IPS-18c (cell line): ENCODE results near the gene CLEC4G.
A peak's percentile ranks its signal among the peaks of the same experiment; 100 is the strongest.

ENCODE experiments used
- H3K4me3 ChIP-seq: 2 replicates; pipeline ENCODE4 v1.7.0; 2013; ENCODE audit warnings: low read depth, mild to moderate bottlenecking, low read length, moderate library complexity; ENCODE audit not compliant: insufficient read depth
- H3K9me3 ChIP-seq: one replicate; pipeline ENCODE4 v1.6.1; 2013; ENCODE audit warnings: mild to moderate bottlenecking, low read length, moderate library complexity; ENCODE audit not compliant: control insufficient read depth, insufficient read depth

CLEC4G gene

DNA sequence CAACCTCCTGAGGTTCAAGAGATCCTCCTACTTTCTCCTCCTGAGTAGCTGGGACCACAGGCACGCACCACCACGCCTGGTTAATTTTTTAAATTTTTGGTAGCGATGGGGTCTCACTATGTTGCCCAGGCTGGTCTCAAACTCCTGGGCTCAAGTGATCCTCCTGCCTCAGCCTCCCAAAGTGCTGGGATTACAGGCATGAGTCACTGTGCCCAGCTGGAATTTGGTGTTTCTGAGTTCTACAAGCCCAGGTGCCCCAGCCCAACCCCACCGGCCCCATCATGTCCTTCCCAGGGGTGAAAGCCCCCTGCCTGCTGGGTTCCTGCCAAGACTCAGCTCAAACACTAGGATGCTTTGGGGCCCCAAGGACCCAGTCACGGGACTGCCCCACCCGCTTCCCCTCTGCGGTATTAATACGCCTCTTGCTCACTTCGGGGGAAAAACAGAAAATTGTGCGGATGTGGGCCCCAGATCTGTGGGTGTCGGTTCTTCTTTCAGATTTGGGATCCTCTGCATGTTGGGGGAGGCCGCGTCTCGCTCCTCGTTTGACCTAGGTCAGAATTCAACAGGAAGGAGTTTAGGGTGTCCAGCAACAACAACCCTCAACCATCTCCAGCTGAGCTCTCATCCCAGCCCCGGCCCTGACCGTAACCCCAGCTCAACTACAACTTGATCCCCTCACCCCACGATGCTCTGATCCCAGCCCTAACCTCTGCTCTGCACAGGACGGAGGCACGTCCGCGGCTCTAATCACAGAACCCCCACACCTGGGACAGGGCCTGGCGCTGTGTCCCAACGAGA, 26.3 kb downstream of the CLEC4G start:
- Histone ChIP-seq H3K4me3 (no peak overlapping the region), H3K9me3 (no peaks in the 10 kb centered on the region)

GRCh38 chr19:7704280-7705060, 27.4 kb downstream of the CLEC4G start:
- no peak overlapping the region for H3K4me3 ChIP-seq
- no peaks in the 10 kb centered on the region for H3K9me3 ChIP-seq

- H3K4me3 ChIP-seq = no peak overlapping the region
- no peaks in the 10 kb centered on the region for H3K9me3 ChIP-seq
Measured at GRCh38 chr19:7703332-7703731, 28.6 kb downstream of the CLEC4G start.

DNA sequence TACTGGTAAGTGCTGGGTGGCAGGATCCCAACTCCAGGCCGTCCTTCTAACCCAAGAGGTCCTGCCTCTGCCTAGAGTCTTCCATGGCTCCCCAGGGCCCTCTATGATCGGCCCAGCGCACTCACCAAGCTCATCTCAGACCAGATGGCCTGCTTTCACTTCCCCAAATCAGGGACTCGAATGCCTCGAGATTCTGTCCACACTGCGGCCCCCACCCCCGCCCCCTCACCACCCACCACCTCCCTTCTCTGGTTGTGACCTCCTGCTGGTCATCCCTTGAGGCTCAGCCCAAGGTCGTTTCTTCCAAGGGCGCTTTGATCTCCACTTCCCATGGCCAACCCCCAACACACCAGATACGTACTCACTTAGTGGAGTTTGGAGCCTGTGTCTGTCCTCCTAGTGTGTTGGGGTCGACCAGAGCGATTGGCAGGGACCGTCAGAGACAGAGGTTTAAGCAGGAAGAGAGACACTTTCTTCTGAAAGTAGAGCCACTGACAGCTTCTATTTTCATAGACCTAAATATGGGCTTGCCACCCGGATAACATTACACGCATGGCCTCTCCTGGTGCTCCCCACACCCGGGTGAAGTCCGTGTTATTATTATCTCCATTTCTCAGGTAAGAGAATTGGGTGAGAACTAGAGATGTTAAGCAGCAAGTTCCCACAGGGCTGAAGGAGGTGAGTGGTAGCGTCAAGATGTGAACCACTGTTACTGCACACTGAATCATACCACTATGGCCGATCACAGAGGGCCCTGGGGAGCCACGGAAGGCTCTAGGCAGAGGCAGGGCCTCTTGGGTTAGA, 30.1 kb downstream of the CLEC4G start, which contains the start of gene FCER2:
Gene FCER2 (minus strand): TSS at position 478 of the 804 bp plus-strand sequence. CDS start 2,371 bp downstream, outside the sequence.
- no peak within 1 kb of the TSS for H3K4me3 ChIP-seq

DNA sequence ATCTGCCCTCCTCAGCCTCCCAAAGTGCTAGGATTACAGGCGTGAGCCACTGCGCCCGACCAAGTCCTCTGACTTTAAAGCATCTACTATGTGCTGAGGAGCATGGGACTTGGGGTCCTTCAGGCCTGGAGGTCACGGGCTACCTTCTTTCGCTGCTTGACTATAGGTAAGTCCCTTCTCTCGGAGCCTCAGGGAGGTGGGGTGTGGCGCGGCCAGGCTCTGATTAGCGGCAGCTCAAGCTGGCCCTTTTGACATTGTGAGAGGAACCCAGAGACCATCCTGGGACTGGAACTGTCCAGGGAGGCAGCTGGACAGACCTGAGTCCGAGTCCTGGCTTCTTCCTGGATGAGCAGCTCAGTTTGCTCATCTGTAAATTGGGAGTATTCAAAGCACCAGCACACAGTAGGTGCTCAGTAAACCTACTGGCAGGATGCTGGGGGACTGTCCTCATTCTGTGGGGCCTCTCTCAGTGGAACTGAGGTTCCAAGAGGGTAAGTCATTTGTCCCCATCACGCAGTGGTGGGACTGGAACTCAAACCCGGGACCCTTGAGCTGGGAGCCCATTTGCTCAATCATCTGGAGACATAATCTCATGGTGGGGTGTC, 30.8 kb downstream of the CLEC4G start:
- H3K9me3 ChIP-seq = no peaks in the 10 kb centered on the region
- H3K4me3 ChIP-seq = no peak overlapping the region

More for the DNA sequence above, 30.1 kb downstream of the CLEC4G start, which contains the start of gene FCER2:
- H3K9me3 ChIP-seq = no peaks in the 10 kb centered on the region

DNA sequence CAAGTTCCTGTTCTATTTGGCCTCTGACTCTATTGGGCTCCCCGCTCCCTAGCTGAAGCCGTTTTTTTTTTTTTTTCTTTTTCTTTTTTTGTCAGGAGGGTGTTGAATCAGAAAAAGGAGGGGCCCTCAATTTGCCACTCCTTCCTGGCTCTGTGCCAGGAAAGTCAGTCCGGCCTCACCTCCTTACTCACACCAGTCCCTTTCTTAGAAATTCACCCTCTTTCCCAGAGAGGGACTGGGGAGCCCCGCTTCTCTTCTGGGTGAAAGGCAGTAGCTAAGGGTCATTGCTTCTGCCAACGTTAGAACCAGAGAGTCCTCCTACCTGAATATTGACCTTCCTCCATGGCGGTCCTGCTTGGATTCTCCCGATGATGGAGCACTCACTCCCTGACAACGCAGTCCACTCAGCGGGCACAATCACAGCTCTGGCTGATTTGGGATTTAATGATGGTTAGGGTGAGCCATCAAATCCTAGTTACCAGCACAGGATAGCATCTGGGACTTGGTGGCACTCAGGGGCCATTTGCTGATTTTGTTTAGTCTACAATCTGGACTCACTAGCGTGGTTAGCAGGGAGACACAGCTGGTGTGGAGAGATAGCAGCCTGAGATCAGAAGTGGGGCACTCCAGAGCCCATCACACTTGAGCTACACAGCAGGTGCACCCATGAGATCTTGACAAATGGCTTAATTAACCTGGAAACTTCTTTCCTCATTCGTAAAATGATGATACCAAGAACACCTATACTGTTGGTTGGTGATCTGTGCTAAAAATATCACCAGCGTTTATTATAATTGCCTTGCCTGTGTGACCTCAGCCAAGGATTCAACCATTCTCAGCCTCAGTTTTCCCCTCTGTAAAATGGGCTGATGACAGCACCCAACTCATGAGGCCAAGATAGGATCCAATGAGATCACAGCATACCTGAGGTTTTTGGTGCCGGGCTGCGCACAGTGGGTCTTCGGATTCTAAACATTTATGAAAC, 32.2 kb downstream of the CLEC4G start:
- no peaks in the 10 kb centered on the region for H3K9me3 ChIP-seq
- no peak overlapping the region for H3K4me3 ChIP-seq

- H3K9me3 ChIP-seq = no peaks in the 10 kb centered on the region
- 0 out of 2 replicates have a peak overlapping the region, but pooled peaks have one; percentile 15 for H3K4me3 ChIP-seq
Measured at GRCh38 chr19:7699003-7699402, 32.9 kb downstream of the CLEC4G start.

DNA sequence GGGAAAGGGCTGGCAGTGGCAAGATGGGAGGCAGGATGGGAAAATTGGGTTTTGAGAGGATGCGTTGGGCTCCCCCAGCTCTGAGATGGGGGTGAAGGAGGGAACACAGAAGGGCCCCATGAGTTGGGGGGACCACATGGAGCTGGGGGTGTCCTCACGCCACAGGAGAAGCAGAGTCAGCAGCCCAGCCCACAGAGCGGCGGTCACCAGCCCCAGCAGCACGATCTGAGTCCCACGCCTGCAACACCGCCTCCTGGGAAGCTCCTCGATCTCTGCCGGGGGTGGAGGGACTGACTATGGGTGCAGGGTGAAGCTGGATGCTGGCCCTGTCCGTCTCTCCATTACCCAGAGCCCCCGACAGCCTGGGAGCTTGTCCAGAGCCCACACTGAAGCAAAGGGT, 33.3 kb downstream of the CLEC4G start:
- Histone ChIP-seq H3K4me3 (0 out of 2 replicates have a peak overlapping the region, but pooled peaks have one; percentile 15), H3K9me3 (no peaks in the 10 kb centered on the region)

GRCh38 chr19:7697721-7698287, 34.1 kb downstream of the CLEC4G start:
- no peaks in the 10 kb centered on the region for H3K9me3 ChIP-seq
- no peak overlapping the region for H3K4me3 ChIP-seq

DNA sequence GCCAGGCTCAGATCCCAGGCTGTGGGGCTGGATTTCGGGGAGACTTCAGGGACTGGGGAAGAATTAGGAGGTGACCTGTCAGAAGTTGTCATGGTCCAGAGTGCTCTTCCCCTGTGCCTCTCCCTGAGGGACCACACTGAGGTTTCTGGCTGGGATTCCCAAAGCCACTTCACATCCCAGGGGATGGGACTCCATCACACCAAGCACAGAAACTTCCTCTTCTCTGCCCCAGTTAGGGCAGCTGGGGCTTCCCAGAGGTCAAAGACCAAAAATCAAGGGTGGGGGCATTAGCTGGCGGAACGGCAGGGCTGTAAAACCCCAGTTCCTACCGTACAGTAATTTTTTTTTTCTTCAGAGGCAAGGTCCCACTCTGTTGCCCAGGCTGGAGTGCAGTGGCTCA, 37.4 kb downstream of the CLEC4G start:
- Histone ChIP-seq H3K4me3 (no peak overlapping the region), H3K9me3 (no peaks in the 10 kb centered on the region)

- no peak overlapping the region for H3K4me3 ChIP-seq
- H3K9me3 ChIP-seq = no peaks in the 10 kb centered on the region
Measured at GRCh38 chr19:7692417-7693088, 39.4 kb downstream of the CLEC4G start.

GRCh38 chr19:7691497-7691896, 40.4 kb downstream of the CLEC4G start:
- Histone ChIP-seq H3K9me3 (no peaks in the 10 kb centered on the region), H3K4me3 (no peak overlapping the region)

GRCh38 chr19:7690779-7691258, 41.1 kb downstream of the CLEC4G start:
- Histone ChIP-seq H3K4me3 (no peak overlapping the region), H3K9me3 (no peaks in the 10 kb centered on the region)

GRCh38 chr19:7689165-7689564, 42.7 kb downstream of the CLEC4G start:
- no peak overlapping the region for H3K4me3 ChIP-seq

GRCh38 chr19:7687177-7687576, 44.7 kb downstream of the CLEC4G start:
- Histone ChIP-seq H3K4me3 (no peak overlapping the region), H3K9me3 (no peaks in the 10 kb centered on the region)

More at GRCh38 chr19:7689165-7689564, 42.7 kb downstream of the CLEC4G start:
- no peaks in the 10 kb centered on the region for H3K9me3 ChIP-seq
